Measurements from ENCODE around the gene DDB1. TPM values are rescaled to one million over a fixed set of nuclear protein-coding genes. Genes with fewer than 3 reads are reported as not detected.

Gene DDB1
- total RNA-seq, 1 donor from 2014 or later, result 130 TPM

GRCh38 chr11:61354208-61354607 lies 21.3 kb upstream of the DDB1 start:
- ATAC-seq, result no peak

GRCh38 chr11:61353131-61354067 lies 20.5 kb upstream of the DDB1 start:
- no peak for ATAC-seq

DNA sequence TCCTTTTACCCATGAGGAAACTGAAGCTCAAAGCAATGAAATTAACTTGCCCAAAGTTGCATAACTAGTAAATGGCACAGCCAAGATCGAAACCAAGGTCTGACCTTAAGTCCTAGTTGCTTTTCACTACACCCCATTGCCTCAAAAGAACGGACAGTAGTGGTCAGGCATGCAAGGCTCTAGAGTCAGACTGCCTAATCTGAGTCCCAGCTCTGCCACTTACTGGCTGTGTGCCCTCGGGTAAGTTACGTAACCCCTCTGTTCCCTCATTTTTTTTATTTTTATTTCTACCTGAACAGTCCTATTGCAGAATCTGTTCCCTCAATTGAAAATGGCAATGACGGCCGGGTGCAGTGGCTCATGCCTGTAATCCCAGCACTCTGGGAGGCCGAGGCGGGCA lies 19.1 kb upstream of the DDB1 start:
- no peak for ATAC-seq

- ATAC-seq, result no peak
Observed at GRCh38 chr11:61350803-61351202, 17.9 kb upstream of the DDB1 start.

- ATAC-seq, result no peak
Observed at GRCh38 chr11:61350336-61350735, 17.4 kb upstream of the DDB1 start.

DNA sequence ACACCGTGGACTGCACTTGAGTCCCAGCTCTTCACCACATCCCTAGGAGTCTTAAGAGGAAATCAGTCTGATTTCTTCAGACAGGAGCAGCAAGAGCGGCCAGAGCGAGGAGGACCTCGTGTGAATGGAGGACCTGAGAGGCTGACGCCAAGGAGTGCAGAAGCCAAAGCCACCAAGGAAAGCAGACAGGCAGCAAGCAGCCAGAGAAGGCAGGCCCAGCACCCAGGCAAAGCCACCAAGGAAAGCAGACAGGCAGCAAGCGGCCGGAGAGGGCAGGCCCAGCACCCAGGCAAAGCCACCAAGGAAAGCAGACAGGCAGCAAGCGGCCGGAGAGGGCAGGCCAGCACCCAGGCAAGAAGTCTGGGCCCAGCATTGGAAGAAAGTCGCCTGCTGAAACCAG lies 17.0 kb upstream of the DDB1 start:
- no peak for ATAC-seq

GRCh38 chr11:61349189-61349751 lies 16.4 kb upstream of the DDB1 start:
- ATAC-seq, result no peak

- ATAC-seq, result peak; percentile 43
Observed at GRCh38 chr11:61347916-61348461, 15.1 kb upstream of the DDB1 start.

DNA sequence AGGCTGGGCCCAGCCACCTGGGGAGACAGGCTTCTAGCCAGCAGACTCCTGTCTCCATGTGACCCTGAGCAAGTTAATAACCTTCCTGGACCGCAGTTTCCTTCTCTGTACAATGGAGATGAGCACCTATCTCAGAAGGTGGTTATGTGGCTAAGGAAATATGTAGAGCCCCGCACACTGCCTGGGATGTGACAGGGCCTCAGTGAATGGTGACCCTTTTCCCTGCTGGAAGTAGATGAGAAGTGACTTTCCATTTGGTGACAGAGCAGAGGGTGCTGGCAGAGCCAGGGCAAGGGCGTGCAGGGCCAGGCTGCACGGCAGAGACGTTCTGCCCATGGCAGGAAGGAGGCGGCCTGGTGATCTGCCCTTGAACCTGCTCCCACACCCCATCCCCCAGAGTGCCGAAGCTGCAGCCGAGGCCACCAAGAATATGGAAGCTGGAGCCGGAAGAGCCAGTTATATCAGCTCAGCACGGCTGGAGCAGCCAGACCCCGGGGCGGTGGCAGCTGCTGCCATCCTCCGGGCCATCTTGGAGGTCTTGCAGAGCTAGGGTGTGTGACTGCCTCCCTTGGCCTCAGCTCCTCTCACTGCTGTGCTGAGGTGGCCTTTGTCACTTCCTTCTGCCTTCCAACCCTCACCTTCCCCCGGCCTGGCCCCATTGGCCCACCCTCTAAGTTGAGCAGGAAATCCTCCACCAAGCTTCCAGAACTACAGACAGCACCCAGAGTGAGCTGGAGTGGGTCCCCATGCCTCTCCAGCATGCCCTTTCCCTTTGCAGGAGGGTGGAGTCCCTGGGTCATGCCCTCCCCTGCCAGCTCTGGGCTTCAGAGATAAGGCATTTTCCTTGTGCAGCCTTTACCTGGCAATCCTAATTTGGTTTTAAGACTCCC lies 13.3 kb upstream of the DDB1 start:
- ATAC-seq, result peak; percentile 35

DNA sequence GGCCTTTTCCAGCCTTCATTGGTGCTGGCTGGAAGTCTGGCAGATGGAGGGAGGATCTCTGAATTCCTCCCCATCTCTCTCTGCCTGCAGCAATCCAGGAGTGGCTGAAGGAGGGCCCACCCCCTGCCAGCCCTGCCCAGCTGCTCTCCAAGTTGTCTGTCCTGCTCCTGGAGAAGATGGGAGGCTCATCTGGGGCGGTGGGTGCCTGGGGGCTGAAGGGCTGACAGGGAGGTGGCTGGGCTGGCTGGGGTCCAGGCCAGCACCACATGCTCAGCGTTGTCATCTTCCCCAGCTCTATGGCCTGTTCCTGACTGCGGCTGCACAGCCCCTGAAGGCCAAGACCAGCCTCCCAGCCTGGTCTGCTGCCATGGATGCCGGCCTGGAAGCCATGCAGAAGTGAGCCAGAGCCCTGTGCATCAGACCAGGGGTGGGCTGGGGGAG lies 12.3 kb upstream of the DDB1 start:
- no peak for ATAC-seq

GRCh38 chr11:61343792-61344745 lies 11.2 kb upstream of the DDB1 start:
- ATAC-seq, result no peak

DNA sequence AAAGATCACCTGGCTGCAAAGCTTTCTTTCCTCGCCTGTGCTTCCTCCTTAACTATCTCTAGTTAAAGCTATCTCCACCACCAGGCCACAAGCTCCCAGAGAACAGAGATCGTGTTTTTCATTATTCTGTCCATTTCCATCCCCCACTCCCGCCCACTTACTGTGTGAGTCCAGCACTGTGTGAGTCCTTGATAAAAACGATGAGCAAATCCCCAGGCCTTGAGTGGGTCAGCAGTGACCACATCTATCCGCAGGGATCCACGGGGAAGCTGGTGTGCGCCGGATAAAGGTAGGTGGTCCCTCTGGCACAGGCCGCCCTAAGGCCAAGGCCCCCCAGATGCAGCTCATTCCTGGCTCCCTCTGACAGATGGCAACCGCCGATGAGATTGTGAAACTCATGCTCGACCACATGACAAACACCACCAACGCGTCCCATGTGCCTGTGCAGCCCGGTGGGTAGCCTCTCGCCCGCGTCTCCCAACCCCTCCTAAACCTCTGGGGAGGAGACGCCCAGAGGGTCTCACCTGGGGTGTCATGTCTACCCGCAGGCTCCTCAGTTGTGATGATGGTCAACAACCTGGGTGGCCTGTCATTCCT lies 9.4 kb upstream of the DDB1 start:
- ATAC-seq, result no peak

DNA sequence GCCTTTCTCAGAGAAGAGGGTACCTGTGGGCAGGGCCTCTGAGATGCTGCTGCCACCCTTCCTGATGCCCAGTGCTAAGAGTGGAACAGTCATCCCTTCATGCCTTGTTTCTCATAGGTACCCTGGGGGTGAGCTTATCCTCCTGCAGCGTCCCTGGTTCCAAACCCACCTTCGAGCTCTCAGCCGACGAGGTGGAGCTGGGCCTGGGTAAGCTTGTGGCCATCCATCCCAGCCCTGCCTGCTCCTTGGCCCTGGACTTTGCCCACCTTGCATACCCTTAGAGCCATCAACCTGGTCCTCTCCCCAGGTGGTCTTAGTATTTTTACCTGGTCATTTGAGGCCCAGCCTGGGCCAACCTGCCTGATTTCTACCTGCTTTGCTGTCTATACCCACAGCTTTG lies 8.8 kb upstream of the DDB1 start:
- ATAC-seq, result no peak

GRCh38 chr11:61340979-61341378 lies 8.1 kb upstream of the DDB1 start:
- no peak for ATAC-seq

DNA sequence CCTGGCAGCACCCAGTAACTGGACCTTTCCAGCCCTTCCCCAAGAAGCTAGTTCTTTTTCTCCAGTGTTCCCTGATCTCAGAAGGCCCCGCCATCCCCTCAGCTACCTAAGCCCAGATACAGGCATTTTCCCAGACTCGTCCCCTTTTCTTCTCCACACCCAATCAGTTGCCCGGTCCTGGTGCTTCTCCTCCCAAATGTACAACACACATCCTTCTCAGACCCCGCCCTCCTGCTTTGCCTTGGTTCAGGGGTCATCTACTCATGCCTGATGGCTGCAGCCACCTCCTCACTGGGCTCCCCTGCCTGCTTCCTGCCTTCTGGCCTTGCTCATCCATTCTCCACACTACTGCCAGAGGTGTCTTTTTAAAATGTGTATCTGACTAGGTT lies 6.6 kb upstream of the DDB1 start:
- ATAC-seq, result no peak

- no peak for ATAC-seq
Observed at GRCh38 chr11:61338783-61339489, 6.0 kb upstream of the DDB1 start.

DNA sequence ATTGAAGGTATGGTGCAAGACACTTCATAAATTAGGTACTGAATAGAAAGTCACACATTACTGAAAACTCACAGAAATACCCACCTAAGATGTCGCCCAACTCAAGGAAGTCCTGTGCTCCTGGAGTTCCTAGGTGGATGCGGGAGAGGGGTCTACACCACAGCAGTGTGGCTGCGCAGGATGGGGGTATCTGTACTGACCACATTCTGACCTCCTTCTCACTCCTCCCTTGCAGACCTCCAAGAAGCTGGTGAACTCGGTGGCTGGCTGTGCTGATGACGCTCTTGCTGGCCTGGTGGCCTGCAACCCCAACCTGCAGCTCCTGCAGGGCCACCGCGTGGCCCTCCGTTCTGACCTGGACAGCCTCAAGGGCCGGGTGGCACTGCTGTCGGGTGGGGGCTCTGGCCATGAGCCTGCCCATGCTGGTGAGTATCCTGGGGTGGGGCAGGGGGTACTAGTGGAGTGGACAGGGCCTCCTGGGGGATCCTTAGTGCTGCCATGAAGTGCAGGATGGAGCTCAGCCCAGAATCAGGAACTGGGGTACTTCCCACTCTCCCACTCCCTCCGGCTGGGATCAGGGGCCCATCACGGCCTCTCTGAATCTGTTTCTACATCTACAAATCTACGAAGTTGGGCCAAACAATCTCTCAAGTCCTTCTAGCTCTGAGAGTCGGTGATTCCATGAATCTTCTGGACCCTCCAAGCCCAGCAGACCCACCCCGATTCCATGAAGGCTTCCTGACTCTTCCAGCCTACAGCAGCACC lies 5.0 kb upstream of the DDB1 start:
- ATAC-seq, result no peak

DNA sequence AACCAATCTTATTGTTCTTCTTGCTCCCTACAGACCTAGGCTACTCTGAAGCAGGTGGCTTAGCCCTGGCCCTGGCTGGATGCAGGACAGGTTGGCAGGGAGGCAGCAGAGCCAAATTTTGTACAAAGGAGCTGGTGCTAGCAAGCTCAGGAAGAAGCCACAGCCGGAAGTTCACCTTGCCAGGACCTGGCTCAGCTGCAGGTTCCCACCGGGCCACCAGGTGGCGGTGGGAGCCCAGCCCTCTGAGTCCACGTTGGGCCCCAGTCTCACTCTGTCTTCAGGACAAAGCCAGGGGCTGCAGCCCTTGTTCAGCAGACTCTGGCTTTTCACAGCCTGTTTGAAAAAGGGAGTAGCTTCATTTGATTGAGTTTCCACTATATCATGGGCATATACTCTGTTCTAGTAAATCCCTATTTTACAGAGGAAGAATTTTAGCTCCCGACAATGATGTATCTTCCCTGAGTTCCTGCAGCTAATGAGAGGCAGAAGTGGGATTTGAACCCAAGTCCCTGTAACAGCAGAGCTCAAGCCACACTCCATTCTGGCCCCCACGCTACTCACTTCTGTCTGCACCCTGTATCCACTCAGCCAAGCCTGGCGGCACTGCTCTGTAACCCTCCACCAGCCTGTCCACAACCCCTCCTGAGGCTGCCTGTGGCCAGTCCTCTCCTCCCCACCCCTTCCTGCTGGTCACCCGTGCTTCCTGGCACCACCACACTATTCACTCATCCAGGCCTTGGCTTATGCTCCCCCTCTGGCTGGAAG lies 3.4 kb upstream of the DDB1 start:
- ATAC-seq, result peak; percentile 78

DNA sequence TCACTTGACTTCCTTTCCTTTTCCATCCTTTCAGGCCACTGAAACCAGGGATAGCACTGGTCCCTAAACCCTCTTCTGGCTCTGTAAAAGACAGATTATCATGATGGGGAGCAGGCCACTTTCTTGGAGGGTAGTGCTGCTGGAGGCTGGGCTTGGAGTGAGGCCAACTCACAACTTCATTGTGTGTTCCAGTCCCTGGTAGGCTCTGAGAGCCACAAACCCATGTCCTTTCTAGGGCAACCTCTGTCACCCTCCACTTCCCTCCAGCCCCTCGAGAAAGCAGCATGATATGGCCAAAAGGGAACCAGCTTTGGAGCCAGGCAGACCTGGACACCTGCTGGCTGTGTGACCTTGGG lies 2.4 kb upstream of the DDB1 start:
- no peak for ATAC-seq
